ENCODE results near the gene CDKN3.
"Not testable (repeated sequence)": the region's sequence is repeated elsewhere in the genome, so short reads cannot be mapped to it uniquely, and the experiment has no call there.

The CDKN3 gene

GRCh38 chr14:54457609-54457996 lies 60.8 kb downstream of the CDKN3 start:
- H3K27me3 ChIP-seq, result no peaks in the 10 kb centered on the region
- no peak for DNase-seq
- intact Hi-C loops (cut with DNase I; ENCODE audit: low total_unique reads), result no loop called here

GRCh38 chr14:54458536-54458935 lies 61.7 kb downstream of the CDKN3 start:
- H3K36me3 ChIP-seq; DNase-seq; H3K9me3 ChIP-seq; H3K27me3 ChIP-seq; intact Hi-C loops (cut with DNase I; ENCODE audit: low total_unique reads); H3K27ac ChIP-seq; H3K4me1 ChIP-seq; H3K4me3 ChIP-seq: not testable (repeated sequence)

More at GRCh38 chr14:54457609-54457996, 60.8 kb downstream of the CDKN3 start:
- Histone ChIP-seq H3K4me3 (no peak overlapping the region), H3K9me3 (no peaks in the 10 kb centered on the region), H3K4me1 (no peaks in the 10 kb centered on the region), H3K36me3 (no peaks in the 10 kb centered on the region), H3K27ac (no peak overlapping the region)
- no peak for TF ChIP-seq CTCF (IDR thresholded peaks at IDR 0.05)

DNA sequence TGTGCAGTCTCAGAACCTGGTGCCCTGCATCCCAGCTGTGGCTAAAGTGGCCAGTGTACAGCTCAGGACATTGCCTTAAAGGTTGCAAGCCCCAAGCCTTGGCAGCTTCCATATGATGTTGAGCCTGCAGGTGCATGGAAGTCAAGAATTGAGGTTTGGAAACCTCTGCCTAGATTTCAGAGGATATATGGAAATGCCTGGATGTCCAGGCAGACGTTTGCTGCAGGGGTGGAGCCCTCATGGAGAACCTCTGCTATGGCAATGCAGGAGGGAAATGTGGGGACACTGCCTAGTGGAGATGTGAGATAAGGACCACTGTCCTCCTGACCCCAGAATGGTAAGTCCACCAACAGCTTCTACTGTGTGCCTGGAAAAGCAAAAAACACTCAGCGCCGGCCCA lies 62.3 kb downstream of the CDKN3 start:
- Histone ChIP-seq H3K4me3 (no peak overlapping the region), H3K9me3 (no peaks in the 10 kb centered on the region), H3K27me3 (no peaks in the 10 kb centered on the region), H3K36me3 (no peaks in the 10 kb centered on the region), H3K27ac (no peak overlapping the region), H3K4me1 (no peaks in the 10 kb centered on the region)
- no peak for DNase-seq
- intact Hi-C loops (cut with DNase I; ENCODE audit: low total_unique reads), result no loop called here
- no peak for TF ChIP-seq CTCF (IDR thresholded peaks at IDR 0.05)

DNA sequence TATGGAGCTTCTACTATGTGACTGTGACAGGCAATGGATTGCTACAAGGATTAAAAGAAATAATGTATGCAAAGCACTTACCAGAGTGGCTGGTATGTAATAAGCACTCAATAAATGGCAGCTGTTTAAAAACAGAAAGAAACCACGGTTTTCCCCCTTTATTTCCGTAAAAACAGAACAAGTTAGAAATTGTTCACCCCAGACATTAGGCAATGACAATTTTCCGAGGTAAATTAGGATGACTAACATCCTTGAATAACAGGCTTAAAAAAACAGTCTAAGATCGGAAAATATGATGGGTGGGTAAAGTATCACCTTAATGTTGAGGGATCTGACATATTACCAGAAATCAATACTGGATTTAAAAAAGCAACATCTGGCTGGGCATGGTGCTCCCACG lies 65.2 kb downstream of the CDKN3 start:
- Histone ChIP-seq H3K9me3 (no peaks in the 10 kb centered on the region), H3K27me3 (no peaks in the 10 kb centered on the region), H3K27ac (no peak overlapping the region), H3K4me3 (no peak overlapping the region), H3K36me3 (no peaks in the 10 kb centered on the region), H3K4me1 (peaks cover 0 to 3% (median 0%) of the 10 kb centered on the region in 4 donors)
- intact Hi-C loops (cut with DNase I; ENCODE audit: low total_unique reads), result no loop called here
- DNase-seq, result no peak
- TF ChIP-seq CTCF (IDR thresholded peaks at IDR 0.05), result no peak

DNA sequence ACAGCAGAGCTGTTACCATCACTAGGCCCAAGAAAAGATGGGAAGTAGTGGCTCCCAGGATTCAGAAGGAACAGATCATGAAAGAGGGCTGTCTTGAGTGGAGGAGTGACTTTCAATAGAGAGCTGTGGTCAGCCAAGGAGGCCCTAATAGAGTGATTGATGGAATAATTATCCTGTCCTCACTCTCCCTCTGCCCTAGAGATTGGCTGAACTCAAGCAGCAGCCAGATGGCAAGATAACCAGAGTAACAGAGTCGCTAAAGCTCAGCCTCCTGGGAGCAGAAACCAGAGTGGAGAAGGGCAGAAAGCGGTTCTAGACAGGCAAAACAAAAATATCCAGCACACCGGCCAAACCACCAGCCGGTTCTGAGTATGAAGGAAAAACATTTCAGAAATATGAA lies 68.8 kb downstream of the CDKN3 start:
- Histone ChIP-seq H3K27me3 (no peaks in the 10 kb centered on the region), H3K4me3 (no peak overlapping the region), H3K9me3 (no peaks in the 10 kb centered on the region), H3K36me3 (no peaks in the 10 kb centered on the region), H3K4me1 (peaks cover 0 to 10% (median 6%) of the 10 kb centered on the region in 4 donors), H3K27ac (no peak overlapping the region)
- intact Hi-C loops (cut with DNase I; ENCODE audit: low total_unique reads), result no loop called here
- no peak for DNase-seq
- TF ChIP-seq CTCF (IDR thresholded peaks at IDR 0.05), result no peak

DNA sequence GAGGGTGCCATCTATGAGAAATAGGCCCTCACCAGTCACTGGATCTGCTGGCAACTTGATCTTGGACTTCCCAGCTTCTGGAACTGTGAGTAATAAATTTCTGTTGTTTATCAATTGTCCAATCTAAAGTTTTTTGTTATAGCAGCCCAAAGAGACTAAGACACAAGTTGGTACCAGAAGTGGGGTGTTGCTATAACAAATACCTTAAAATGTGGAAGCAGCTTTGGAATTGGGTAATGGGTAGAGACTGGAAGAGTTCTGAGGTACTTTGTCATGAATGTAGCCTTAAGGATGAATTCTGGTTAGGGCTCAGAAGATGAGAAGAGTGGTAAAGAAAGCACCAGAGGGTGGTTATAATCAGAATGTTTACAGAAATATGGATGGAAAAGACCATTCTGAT lies 70.5 kb downstream of the CDKN3 start:
- Histone ChIP-seq H3K27me3 (no peaks in the 10 kb centered on the region), H3K36me3 (no peaks in the 10 kb centered on the region), H3K4me1 (peaks cover 0 to 22% (median 12%) of the 10 kb centered on the region in 4 donors), H3K9me3 (no peaks in the 10 kb centered on the region), H3K27ac (no peak overlapping the region), H3K4me3 (no peak overlapping the region)
- TF ChIP-seq CTCF (IDR thresholded peaks at IDR 0.05), result no peak
- intact Hi-C loops (cut with DNase I; ENCODE audit: low total_unique reads), result no loop called here
- no peak for DNase-seq
